Naive thymus-derived CD8-positive, alpha-beta T cell (primary cell): ENCODE measurements around the gene SERPINA1. TPM values are rescaled to one million over a fixed set of nuclear protein-coding genes. Genes with fewer than 3 reads are reported as not detected.

ENCODE experiments used
- ATAC-seq, 2 donors: fragments of 150-1000 bp; cut with Tn5 transposase in 1 of 2; sonication (Bioruptor Pico), chemical (Tn5 transposase) in 1 of 2; 1 replicate in 1 of 2; 2 replicates in 1 of 2; pipeline ENCODE4 v1.10.0; 2021; ENCODE audit warnings: mild to moderate bottlenecking in 2 of 2, moderate library complexity in 2 of 2
- POLR2A ChIA-PET: fragments of 350-600 bp; sonication (Branson Sonifier 250); formaldehyde crosslinking; loops from one replicate; lab custom pipeline; 2021; ENCODE audit warnings: antibody characterized with exemption; lab: Charles Lee
- DNase-seq, 10 donors: peaks; one replicate each; pipeline versions ENCODE4 v3.0.0 to v3.0.0-alpha.2; 2020 to 2022
- H3K27ac Mint-ChIP-seq, 10 donors: one replicate each; pipeline ENCODE4 v1.8.0; 2020 to 2022; ENCODE audit warnings: mild to moderate bottlenecking in 10 of 10, mixed read lengths in 10 of 10, moderate library complexity in 4 of 10, inconsistent platforms in 1 of 10
- H3K27me3 Mint-ChIP-seq, 5 donors: one replicate each; pipeline ENCODE4 v1.8.0; 2021 to 2022; ENCODE audit warnings: mixed read lengths in 5 of 5
- H3K36me3 Mint-ChIP-seq, 3 donors: one replicate each; pipeline ENCODE4 v1.8.0; 2020 to 2022; ENCODE audit warnings: mixed read lengths in 3 of 3, mild to moderate bottlenecking in 2 of 3, inconsistent platforms in 1 of 3
- H3K4me1 Mint-ChIP-seq, 4 donors: one replicate each; pipeline ENCODE4 v1.8.0; 2021 to 2022; ENCODE audit warnings: mixed read lengths in 4 of 4
- H3K4me3 Mint-ChIP-seq, 10 donors: one replicate each; pipeline ENCODE4 v1.8.0; 2020 to 2022; ENCODE audit warnings: mild to moderate bottlenecking in 10 of 10, mixed read lengths in 10 of 10, moderate library complexity in 6 of 10, inconsistent platforms in 1 of 10
- H3K9me3 Mint-ChIP-seq, 9 donors: one replicate each; pipeline ENCODE4 v1.8.0; 2020 to 2022; ENCODE audit warnings: mixed read lengths in 9 of 9, mild to moderate bottlenecking in 3 of 9, inconsistent platforms in 1 of 9, moderate library complexity in 1 of 9
- polyA plus RNA-seq, 3 donors: library from polyadenylated mRNA; unstranded; fragments of 300-500 nt; fragmentation: Illumina TruSeq; gene quantifications; one replicate each; pipeline ENCODE4 v1.2.3, GENCODE V29; 2021
- total RNA-seq, 8 experiments: library from RNA in 2 of 8; stranded (reverse) in 2 of 8; gene quantifications; one replicate each; pipeline ENCODE4 v1.2.3 and lab custom pipeline; 2021 to 2026

The SERPINA1 gene
- total and polyA plus RNA-seq, 5 experiments from 2014 or later, result 0.64 to 1.6 TPM; not detected in 3

DNA sequence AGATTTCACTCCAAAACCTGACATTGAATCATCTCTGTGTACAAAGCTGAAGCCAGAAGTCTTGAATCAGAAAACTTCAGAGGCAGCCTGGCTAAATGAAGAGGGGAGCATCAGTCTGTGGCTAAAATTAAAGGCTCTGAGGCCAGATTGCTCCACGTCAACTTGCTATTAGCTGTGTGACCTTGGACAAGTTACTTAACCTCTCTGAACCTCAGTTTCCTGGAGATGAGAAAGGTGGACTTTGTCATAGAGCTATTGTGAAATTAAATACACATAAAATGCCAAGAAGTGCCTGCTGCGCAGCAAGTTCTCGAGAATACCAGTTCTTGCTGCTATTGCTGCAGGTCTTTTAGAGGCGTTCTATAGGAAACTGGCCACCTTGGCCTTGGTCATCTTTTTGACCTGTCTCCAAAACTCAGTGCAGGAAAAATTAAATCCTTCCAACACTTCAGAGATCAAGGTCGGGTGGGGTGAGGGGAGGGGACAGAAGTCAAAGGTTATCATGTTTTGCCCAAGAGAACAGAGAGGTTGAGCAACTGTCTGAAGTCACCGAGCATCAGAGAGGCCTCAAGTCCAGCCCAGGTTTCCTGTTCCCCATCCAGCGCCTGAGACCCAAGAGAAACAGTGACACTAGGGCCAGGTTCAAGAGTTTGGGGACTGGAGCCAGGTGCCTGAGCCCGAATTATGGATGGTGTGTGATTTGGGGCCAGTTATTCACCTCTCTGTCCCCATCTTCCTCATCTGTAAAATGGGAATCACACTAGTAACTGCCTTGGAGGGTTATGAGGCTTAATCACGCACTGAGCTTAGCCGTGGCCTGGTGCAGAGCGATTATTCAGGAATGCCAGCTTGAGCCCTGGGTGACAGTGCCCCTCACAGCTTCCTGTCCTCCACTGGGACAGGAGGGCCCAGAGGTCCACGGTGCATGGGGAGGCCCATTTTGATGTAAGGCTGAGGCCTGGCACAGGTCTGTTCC lies 1.1 kb downstream of the SERPINA1 start:
- no peak overlapping the region for H3K4me3 Mint-ChIP-seq
- H3K27ac Mint-ChIP-seq, result peak overlapping the region in 1 of 10 donors; percentile 56

GRCh38 chr14:94386085-94387031 lies 2.0 kb downstream of the SERPINA1 start:
- ATAC-seq, result no peak
- Mint-ChIP-seq H3K36me3 (no peaks in the 10 kb centered on the region), H3K9me3 (no peaks in the 10 kb centered on the region), H3K4me1 (peaks cover 0 to 14% (median 7%) of the 10 kb centered on the region in 4 donors), H3K27me3 (no peaks in the 10 kb centered on the region), H3K27ac (no peak overlapping the region), H3K4me3 (no peak overlapping the region)
- DNase-seq, result no peak
- POLR2A ChIA-PET, result no interaction called here

More for the DNA sequence above, 1.1 kb downstream of the SERPINA1 start:
- H3K4me1 Mint-ChIP-seq, result peaks cover 0 to 24% (median 11%) of the 10 kb centered on the region in 4 donors
- H3K36me3 Mint-ChIP-seq, result no peaks in the 10 kb centered on the region
- DNase-seq (no peak), ATAC-seq (no peak)
- POLR2A ChIA-PET, result no interaction called here
- no peaks in the 10 kb centered on the region for H3K27me3 Mint-ChIP-seq
- H3K9me3 Mint-ChIP-seq, result no peaks in the 10 kb centered on the region

GRCh38 chr14:94385553-94386057 lies 2.8 kb downstream of the SERPINA1 start:
- POLR2A ChIA-PET, result no interaction called here
- no peaks in the 10 kb centered on the region for H3K36me3 Mint-ChIP-seq
- ATAC-seq (no peak), DNase-seq (no peak)
- H3K9me3 Mint-ChIP-seq, result no peaks in the 10 kb centered on the region
- no peak overlapping the region for H3K4me3 Mint-ChIP-seq
- H3K4me1 Mint-ChIP-seq, result peaks cover 0 to 6% (median 2%) of the 10 kb centered on the region in 4 donors
- H3K27ac Mint-ChIP-seq, result no peak overlapping the region
- H3K27me3 Mint-ChIP-seq, result no peaks in the 10 kb centered on the region

GRCh38 chr14:94384342-94384741 lies 4.1 kb downstream of the SERPINA1 start:
- no peak for ATAC-seq
- no peaks in the 10 kb centered on the region for H3K9me3 Mint-ChIP-seq
- DNase-seq, result no peak
- peaks cover 0 to 6% (median 0%) of the 10 kb centered on the region in 5 donors for H3K27me3 Mint-ChIP-seq
- no peaks in the 10 kb centered on the region for H3K4me1 Mint-ChIP-seq
- peak overlapping the region in 1 of 10 donors; percentile 4 for H3K27ac Mint-ChIP-seq
- H3K36me3 Mint-ChIP-seq, result no peaks in the 10 kb centered on the region
- H3K4me3 Mint-ChIP-seq, result no peak overlapping the region
- POLR2A ChIA-PET, result no interaction called here

DNA sequence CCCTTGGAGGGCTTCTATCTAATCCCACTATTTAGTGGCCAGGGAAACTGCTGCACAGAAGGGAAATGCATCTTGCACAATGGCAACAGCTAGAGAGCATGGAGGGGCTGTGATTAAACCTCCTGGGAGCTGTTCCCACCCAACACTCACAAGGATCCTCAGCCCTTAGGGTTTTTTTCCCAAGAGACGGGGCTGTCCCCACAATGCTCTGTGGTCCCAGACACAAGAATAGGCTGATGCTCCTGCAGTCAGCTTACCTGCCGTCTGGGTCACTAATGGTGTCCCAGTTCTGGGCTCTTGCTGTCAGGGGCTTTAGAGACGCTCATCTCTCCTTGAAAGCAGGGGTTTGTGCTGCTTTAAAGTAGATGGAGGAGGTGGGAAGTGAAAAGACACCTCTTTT lies 4.6 kb downstream of the SERPINA1 start:
- no peak for DNase-seq
- Mint-ChIP-seq H3K4me3 (no peak overlapping the region), H3K36me3 (no peaks in the 10 kb centered on the region), H3K27me3 (peaks cover 0 to 7% (median 0%) of the 10 kb centered on the region in 5 donors), H3K9me3 (no peaks in the 10 kb centered on the region), H3K27ac (no peak overlapping the region), H3K4me1 (no peaks in the 10 kb centered on the region)
- no peak for ATAC-seq
- POLR2A ChIA-PET, result no interaction called here

DNA sequence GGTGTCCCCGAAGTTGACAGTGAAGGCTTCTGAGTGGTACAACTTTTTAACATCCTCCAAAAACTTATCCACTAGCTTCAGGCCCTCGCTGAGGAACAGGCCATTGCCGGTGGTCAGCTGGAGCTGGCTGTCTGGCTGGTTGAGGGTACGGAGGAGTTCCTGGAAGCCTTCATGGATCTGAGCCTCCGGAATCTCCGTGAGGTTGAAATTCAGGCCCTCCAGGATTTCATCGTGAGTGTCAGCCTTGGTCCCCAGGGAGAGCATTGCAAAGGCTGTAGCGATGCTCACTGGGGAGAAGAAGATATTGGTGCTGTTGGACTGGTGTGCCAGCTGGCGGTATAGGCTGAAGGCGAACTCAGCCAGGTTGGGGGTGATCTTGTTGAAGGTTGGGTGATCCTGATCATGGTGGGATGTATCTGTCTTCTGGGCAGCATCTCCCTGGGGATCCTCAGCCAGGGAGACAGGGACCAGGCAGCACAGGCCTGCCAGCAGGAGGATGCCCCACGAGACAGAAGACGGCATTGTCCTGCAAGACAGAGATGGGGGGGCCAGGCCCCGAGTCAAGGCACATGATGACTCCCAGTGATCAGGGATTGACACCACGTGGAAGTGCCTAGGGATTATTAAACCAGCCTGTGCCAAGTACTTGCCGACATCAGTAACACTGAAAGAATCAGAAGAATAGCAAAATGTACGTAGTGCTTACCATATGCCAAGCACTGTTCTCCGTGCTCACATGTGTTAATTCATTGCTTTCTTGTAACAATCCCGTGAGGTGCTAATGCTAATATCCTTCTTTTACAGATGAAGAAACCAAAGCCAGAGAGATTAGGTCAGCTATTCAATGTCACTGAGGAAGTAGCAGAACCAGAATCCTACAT lies 5.4 kb downstream of the SERPINA1 start:
- peaks cover 0 to 10% (median 2%) of the 10 kb centered on the region in 5 donors for H3K27me3 Mint-ChIP-seq
- H3K27ac Mint-ChIP-seq, result peak overlapping the region in 1 of 10 donors; percentile 88
- POLR2A ChIA-PET, result no interaction called here

GRCh38 chr14:94382099-94382715 lies 6.2 kb downstream of the SERPINA1 start:
- POLR2A ChIA-PET, result no interaction called here
- no peak for ATAC-seq
- no peaks in the 10 kb centered on the region for H3K4me1 Mint-ChIP-seq

More for the DNA sequence above, 5.4 kb downstream of the SERPINA1 start:
- ATAC-seq (no peak), DNase-seq (peak in 1 of 10 donors; percentile 49)
- Mint-ChIP-seq H3K36me3 (no peaks in the 10 kb centered on the region), H3K9me3 (no peaks in the 10 kb centered on the region), H3K4me1 (no peaks in the 10 kb centered on the region), H3K4me3 (no peak overlapping the region)

DNA sequence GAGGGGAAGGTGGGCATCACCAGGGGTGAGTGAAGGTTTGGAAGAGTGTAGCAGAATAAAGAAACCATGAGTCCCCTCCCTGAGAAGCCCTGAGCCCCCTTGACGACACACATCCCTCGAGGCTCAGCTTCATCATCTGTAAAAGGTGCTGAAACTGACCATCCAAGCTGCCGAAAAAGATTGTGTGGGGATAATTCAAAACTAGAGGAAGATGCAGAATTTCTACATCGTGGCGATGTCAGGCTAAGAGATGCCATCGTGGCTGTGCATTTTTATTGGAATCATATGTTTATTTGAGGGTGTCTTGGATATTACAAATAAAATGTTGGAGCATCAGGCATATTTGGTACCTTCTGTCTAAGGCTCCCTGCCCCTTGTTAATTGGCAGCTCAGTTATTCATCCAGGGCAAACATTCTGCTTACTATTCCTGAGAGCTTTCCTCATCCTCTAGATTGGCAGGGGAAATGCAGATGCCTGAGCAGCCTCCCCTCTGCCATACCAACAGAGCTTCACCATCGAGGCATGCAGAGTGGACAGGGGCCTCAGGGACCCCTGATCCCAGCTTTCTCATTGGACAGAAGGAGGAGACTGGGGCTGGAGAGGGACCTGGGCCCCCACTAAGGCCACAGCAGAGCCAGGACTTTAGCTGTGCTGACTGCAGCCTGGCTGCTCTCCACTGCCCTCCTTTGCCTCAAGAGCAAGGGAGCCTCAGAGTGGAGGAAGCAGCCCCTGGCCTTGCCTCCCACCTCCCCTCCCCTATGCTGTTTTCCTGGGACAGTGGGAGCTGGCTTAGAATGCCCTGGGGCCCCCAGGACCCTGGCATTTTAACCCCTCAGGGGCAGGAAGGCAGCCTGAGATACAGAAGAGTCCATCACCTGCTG lies 7.0 kb downstream of the SERPINA1 start:
- H3K27me3 Mint-ChIP-seq, result peaks cover 0 to 22% (median 2%) of the 10 kb centered on the region in 5 donors
- H3K27ac Mint-ChIP-seq, result no peak overlapping the region
- ATAC-seq, result no peak
- no peak for DNase-seq
- POLR2A ChIA-PET, result no interaction called here
- no peak overlapping the region for H3K4me3 Mint-ChIP-seq
- H3K4me1 Mint-ChIP-seq, result no peaks in the 10 kb centered on the region
- no peaks in the 10 kb centered on the region for H3K9me3 Mint-ChIP-seq
- H3K36me3 Mint-ChIP-seq, result no peaks in the 10 kb centered on the region

More at GRCh38 chr14:94382099-94382715, 6.2 kb downstream of the SERPINA1 start:
- Mint-ChIP-seq H3K27ac (no peak overlapping the region), H3K27me3 (peaks cover 0 to 17% (median 2%) of the 10 kb centered on the region in 5 donors), H3K4me3 (no peak overlapping the region), H3K36me3 (no peaks in the 10 kb centered on the region), H3K9me3 (no peaks in the 10 kb centered on the region)
- DNase-seq, result no peak

GRCh38 chr14:94380225-94381148 lies 7.9 kb downstream of the SERPINA1 start:
- Mint-ChIP-seq H3K36me3 (no peaks in the 10 kb centered on the region), H3K4me3 (no peak overlapping the region), H3K27ac (no peak overlapping the region), H3K27me3 (peaks cover 0 to 22% (median 2%) of the 10 kb centered on the region in 5 donors), H3K4me1 (no peaks in the 10 kb centered on the region), H3K9me3 (no peaks in the 10 kb centered on the region)
- POLR2A ChIA-PET, result no interaction called here
- ATAC-seq, result no peak
- peak in 1 of 10 donors; percentile 40 for DNase-seq
